ENCODE measurements around the gene ILK. TPM values are rescaled to one million over a fixed set of nuclear protein-coding genes. Genes with fewer than 3 reads are reported as not detected.

The ILK gene
- total RNA-seq, 4 donors from 2014 or later: 159 to 211 (median 169) TPM

DNA sequence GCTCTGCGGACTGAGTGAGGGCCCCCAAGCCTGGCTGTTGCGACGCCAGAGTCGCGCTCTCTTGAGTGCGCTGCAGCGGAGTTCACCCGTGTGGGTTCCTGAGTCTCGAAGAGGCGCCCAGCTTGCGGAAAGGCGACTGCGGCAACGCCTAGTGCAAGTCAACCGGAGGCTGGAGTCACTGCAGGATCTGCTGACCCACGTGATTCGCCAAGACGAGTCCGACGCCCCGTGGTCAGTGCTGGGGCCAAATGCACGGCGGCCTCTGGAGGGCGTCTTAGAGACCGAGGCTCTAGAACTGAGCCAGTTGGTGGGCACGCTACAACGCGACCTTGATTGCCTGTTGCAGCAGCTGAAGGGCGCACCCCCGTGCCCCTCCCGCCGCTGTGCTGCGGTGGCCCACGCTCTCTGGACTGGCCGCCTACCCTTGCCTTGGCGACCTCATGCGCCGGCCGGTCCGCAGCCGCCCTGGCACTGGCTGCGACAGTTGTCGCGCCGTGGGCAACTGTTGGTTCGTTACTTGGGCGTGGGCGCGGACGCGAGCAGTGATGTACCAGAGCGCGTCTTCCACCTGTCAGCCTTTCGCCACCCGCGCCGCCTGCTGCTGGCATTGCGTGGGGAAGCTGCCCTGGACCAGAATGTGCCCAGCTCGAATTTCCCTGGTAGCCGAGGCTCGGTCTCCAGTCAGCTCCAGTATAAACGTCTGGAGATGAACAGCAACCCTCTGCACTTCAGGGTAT lies 32.7 kb upstream of the ILK start:
- in situ Hi-C loops (cut with MboI; ENCODE audit: low pct_ligation_motif_present in 1 of 4, low pct_unique_long_range_greater_than_20kb in 1 of 4, low sequenced_read_pairs in 3 of 4) (no loop called here), intact Hi-C loops (cut with DNase I; ENCODE audit: low total_unique reads) (no loop called here)
- WGBS, 2 donors (ENCODE audit: low coverage in 1 of 2): 83% methylated on average over 57 of the region's 62 CpGs; no CpG with 5 or more reads in 1 of the 2 donors
- no peak overlapping the region for H3K27ac ChIP-seq
- H3K4me1 ChIP-seq: peaks cover 0 to 1% (median 0%) of the 10 kb centered on the region in 4 donors
- DNase-seq: no peak
- no peak overlapping the region for H3K4me3 ChIP-seq
- H3K36me3 ChIP-seq: no peaks in the 10 kb centered on the region
- TF ChIP-seq POLR2A (IDR thresholded peaks at IDR 0.05) (no peak), EP300 (IDR thresholded peaks at IDR 0.05; ENCODE audit: low read depth) (no peak), POLR2AphosphoS5 (IDR thresholded peaks at IDR 0.05) (no peak)
- TF ChIP-seq, protein P1, sequence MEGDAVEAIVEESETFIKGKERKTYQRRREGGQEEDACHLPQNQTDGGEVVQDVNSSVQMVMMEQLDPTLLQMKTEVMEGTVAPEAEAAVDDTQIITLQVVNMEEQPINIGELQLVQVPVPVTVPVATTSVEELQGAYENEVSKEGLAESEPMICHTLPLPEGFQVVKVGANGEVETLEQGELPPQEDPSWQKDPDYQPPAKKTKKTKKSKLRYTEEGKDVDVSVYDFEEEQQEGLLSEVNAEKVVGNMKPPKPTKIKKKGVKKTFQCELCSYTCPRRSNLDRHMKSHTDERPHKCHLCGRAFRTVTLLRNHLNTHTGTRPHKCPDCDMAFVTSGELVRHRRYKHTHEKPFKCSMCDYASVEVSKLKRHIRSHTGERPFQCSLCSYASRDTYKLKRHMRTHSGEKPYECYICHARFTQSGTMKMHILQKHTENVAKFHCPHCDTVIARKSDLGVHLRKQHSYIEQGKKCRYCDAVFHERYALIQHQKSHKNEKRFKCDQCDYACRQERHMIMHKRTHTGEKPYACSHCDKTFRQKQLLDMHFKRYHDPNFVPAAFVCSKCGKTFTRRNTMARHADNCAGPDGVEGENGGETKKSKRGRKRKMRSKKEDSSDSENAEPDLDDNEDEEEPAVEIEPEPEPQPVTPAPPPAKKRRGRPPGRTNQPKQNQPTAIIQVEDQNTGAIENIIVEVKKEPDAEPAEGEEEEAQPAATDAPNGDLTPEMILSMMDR (IDR thresholded peaks at IDR 0.05): no peak
- no peaks in the 10 kb centered on the region for H3K27me3 ChIP-seq
- no peaks in the 10 kb centered on the region for H3K9me3 ChIP-seq

DNA sequence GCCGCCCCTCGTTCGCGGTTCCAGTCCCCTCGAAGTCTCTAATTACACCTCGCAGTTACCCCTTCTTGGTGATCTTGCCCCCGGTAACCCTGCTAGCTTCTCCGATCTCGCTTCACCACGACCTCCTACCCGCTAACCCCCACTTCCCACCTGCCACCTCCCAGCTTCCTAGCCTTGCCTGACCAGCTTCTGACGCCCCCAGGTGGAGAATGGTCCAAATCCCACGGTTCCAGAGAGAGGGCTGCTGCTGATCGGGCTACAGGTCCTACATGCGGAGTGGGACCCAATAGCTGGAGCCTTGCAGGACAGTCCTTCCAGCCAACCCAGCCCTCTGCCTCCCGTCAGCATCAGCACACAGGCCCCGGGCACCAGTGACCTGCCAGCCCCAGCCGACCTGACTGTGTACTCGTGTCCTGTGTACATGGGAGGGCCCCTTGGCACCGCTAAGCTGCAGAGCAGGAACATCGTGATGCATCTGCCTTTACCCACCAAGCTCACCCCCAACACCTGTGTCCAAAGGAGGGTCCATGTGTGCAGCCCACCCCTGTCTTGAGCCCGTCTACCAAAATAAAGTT lies 32.1 kb upstream of the ILK start:
- no peaks in the 10 kb centered on the region for H3K27me3 ChIP-seq
- no peak overlapping the region for H3K4me3 ChIP-seq
- no peak for DNase-seq
- H3K4me1 ChIP-seq: peaks cover 0 to 6% (median under 1%) of the 10 kb centered on the region in 4 donors
- no peaks in the 10 kb centered on the region for H3K36me3 ChIP-seq
- no peaks in the 10 kb centered on the region for H3K9me3 ChIP-seq
- WGBS, 2 donors (ENCODE audit: low coverage in 1 of 2): 60 to 81% methylated on average over 1 to 20 of the region's 22 CpGs
- intact Hi-C loops (cut with DNase I; ENCODE audit: low total_unique reads) (no loop called here), in situ Hi-C loops (cut with MboI; ENCODE audit: low pct_ligation_motif_present in 1 of 4, low pct_unique_long_range_greater_than_20kb in 1 of 4, low sequenced_read_pairs in 3 of 4) (no loop called here)
- no peak overlapping the region for H3K27ac ChIP-seq
- no peak for TF ChIP-seq POLR2AphosphoS5 (IDR thresholded peaks at IDR 0.05)
- no peak for TF ChIP-seq POLR2A (IDR thresholded peaks at IDR 0.05)
- TF ChIP-seq EP300 (IDR thresholded peaks at IDR 0.05; ENCODE audit: low read depth): no peak
- TF ChIP-seq, protein P1 (IDR thresholded peaks at IDR 0.05): no peak

DNA sequence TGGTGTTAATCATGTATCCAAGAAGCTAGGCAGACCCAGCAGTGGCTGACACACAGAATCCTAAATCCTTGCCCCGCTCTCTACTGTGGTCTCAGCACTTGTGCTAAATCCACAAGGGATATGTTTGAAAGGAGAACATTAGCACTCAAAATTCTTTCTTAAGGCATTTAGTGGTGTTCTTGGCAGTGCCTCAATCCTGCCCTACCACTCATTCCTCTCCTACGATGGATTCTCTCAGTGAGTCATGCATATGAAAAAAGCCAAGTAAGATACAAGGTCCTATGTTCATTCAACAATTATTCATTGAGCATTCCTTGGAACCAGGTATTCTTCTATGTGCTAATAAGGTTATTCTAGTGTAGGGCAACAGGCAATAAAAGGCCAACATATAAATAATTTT lies 31.4 kb upstream of the ILK start:
- Histone ChIP-seq H3K4me3 (no peak overlapping the region), H3K27me3 (no peaks in the 10 kb centered on the region), H3K4me1 (peaks cover 0 to 13% (median 1%) of the 10 kb centered on the region in 4 donors), H3K27ac (no peak overlapping the region), H3K9me3 (no peaks in the 10 kb centered on the region), H3K36me3 (no peaks in the 10 kb centered on the region)
- intact Hi-C loops (cut with DNase I; ENCODE audit: low total_unique reads): no loop called here
- WGBS, 2 donors (ENCODE audit: low coverage in 1 of 2): 76 to 85% methylated on average over 2 of the region's 2 CpGs
- TF ChIP-seq, protein P1 (IDR thresholded peaks at IDR 0.05): no peak
- TF ChIP-seq EP300 (IDR thresholded peaks at IDR 0.05; ENCODE audit: low read depth): no peak
- TF ChIP-seq POLR2AphosphoS5 (IDR thresholded peaks at IDR 0.05): no peak
- TF ChIP-seq POLR2A (IDR thresholded peaks at IDR 0.05): no peak
- DNase-seq: no peak
- in situ Hi-C loops (cut with MboI; ENCODE audit: low pct_ligation_motif_present in 1 of 4, low pct_unique_long_range_greater_than_20kb in 1 of 4, low sequenced_read_pairs in 3 of 4): no loop called here

DNA sequence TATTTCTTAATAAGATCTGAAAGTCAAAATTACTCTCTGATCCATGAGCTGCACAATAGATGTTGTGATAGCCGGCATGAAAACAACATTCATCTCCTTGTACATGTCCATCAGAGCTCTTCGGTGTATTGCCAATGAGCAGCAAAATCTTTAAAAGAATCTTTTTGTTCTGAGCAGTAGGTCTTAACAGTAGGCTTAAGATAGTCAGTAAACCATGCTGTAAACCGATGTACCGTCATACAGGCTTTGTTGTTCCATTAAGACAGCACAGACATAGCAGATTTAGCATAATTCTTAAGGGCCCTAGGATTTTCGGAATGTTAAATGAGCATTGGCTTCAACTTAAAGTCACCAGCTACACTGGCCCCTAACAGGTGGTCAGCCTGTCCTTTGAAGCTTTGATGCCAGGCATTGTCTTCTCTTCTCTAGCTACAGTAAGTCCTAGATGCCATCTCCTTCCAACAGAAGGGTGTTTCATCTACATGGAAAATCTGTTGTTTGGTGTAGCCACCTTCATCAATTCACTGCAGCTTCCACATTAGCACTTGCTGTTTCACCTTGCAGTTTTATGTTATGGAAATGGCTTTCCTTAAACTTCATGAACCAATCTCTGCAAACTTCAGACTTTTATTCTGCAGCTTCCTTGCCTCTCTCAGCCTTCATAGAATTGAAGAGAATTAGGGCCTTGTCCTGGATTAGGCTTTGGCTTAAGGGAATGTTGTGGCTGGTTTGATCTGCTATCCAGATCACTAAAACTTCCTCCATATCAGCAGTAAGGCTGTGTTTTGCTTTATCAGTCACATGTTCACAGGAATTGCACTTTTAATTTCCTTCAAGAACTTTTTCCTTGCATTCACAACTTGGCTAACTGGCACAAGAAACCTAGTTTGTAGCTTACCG lies 28.5 kb upstream of the ILK start:
- Histone ChIP-seq H3K9me3 (no peaks in the 10 kb centered on the region), H3K36me3 (no peaks in the 10 kb centered on the region), H3K4me1 (peaks cover 0 to 19% (median 1%) of the 10 kb centered on the region in 4 donors), H3K4me3 (no peak overlapping the region), H3K27me3 (no peaks in the 10 kb centered on the region), H3K27ac (no peak overlapping the region)
- in situ Hi-C loops (cut with MboI; ENCODE audit: low pct_ligation_motif_present in 1 of 4, low pct_unique_long_range_greater_than_20kb in 1 of 4, low sequenced_read_pairs in 3 of 4): no loop called here
- DNase-seq: no peak
- WGBS, 2 donors (ENCODE audit: low coverage in 1 of 2): 85 to 96% methylated on average over 6 of the region's 6 CpGs
- TF ChIP-seq EP300 (IDR thresholded peaks at IDR 0.05; ENCODE audit: low read depth) (no peak), POLR2A (IDR thresholded peaks at IDR 0.05) (no peak), POLR2AphosphoS5 (IDR thresholded peaks at IDR 0.05) (no peak)
- TF ChIP-seq, protein P1 (IDR thresholded peaks at IDR 0.05): no peak
- intact Hi-C loops (cut with DNase I; ENCODE audit: low total_unique reads): no loop called here
